ENCODE data around the gene CFAP68. TPM values are rescaled to one million over a fixed set of nuclear protein-coding genes. Genes with fewer than 3 reads are reported as not detected.
A peak's percentile ranks its signal among the peaks of the same experiment; 100 is the strongest.

CFAP68 gene
- total and polyA plus RNA-seq, 9 of the 15 experiments (the other 6 are each of a cell fraction or from before 2014, with no cell fraction given) = 22.8 to 72.3 (median 52.5) TPM

- TF ChIP-seq LEF1 (IDR thresholded peaks at IDR 0.05) (peak; percentile 63; the same call in 1 of the 2 replicates), L3MBTL2 (IDR thresholded peaks at IDR 0.05) (peak; percentile 16; the same call in 1 of the 2 replicates), ZNF407 (IDR thresholded peaks at IDR 0.05; ENCODE audit: low read depth) (no peak), ZNF175 (CRISPR knock-in tag; IDR thresholded peaks at IDR 0.05; ENCODE audit: low read depth) (no peak), TRIM24 (IDR thresholded peaks at IDR 0.05) (peak in 1 of 2 experiments; percentile 49; a peak in 2 of 4 replicates), ZNF324 (CRISPR knock-in tag; IDR thresholded peaks at IDR 0.05) (no peak), GABPB1 (CRISPR knock-in tag; IDR thresholded peaks at IDR 0.05) (peak; percentile 45; the same call in 1 of the 2 replicates), ZC3H4 (CRISPR knock-in tag; IDR thresholded peaks at IDR 0.05; ENCODE audit: borderline replicate concordance) (no peak), DEAF1 (CRISPR knock-in tag; IDR thresholded peaks at IDR 0.05) (no peak), KLF16 (IDR thresholded peaks at IDR 0.05) (peak; percentile 40; the same call in 1 of the 2 replicates), ZNF696 (CRISPR knock-in tag; conservative IDR thresholded peaks at IDR 0.05) (no peak), NCOR1 (IDR thresholded peaks at IDR 0.05) (peak; percentile 76), SMARCC2 (IDR thresholded peaks at IDR 0.05; ENCODE audit: low read depth) (peak; percentile 70), JUND (IDR thresholded peaks at IDR 0.05; ENCODE audit: borderline replicate concordance, low read depth, low read length) (no peak), JUND (tag; IDR thresholded peaks at IDR 0.05; ENCODE audit: borderline replicate concordance, low read depth, low read length) (0 out of 3 replicates have a peak, but pooled peaks have one; percentile 19), TOE1 (IDR thresholded peaks at IDR 0.05; ENCODE audit: borderline replicate concordance) (peak; percentile 14; the same call in 1 of the 2 replicates), TOE1 (CRISPR knock-in tag; IDR thresholded peaks at IDR 0.05; ENCODE audit: borderline replicate concordance, low read depth) (no peak), NCOA2 (IDR thresholded peaks at IDR 0.05; ENCODE audit: partially characterized antibody in 2 of 2) (no peak), NR3C1 (CRISPR knock-in tag; IDR thresholded peaks at IDR 0.05) (no peak)
Measured at GRCh38 chr11:111910676-111911562, 31.6 kb downstream of the CFAP68 start (continued).
